ENCODE data around the gene GPC5.

DNA sequence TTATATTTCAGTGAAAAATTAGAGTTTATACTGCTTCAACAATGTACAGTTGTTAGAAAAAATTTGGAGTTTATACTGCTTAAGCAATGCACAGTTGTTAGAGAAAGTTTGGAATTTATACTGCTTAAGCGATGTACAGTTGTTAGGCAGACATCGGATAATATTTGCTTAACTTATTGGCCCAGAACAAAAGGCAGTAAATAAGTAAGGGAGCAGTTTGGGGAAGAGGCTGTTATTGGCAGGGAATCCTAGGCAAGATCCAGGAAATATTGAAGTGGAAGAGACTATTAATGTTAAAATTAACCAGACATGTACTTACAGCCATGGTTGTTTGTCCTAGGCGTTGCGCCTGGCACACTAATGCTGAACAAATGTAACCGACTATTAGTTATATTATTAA lies 166.9 kb downstream of the GPC5 start:
- no peak for TF ChIP-seq CEBPB (IDR thresholded peaks at IDR 0.05)
- TF ChIP-seq RAD21 (IDR thresholded peaks at IDR 0.05; ENCODE audit: low read depth) = no peak
